Jurkat, Clone E6-1 (cell line): ENCODE measurements around the gene IL17RD.

ENCODE experiments used
- DNase-seq: peaks from one replicate; pipeline ENCODE4 v3.0.0-alpha.2; 2011; ENCODE audit warnings: low read depth, low spot score
- H3K4me3 ChIP-seq: 2 replicates; pipeline ENCODE4 v1.5.1; 2011; ENCODE audit warnings: mild to moderate bottlenecking, low read length, control low read depth, moderate library complexity

IL17RD gene

GRCh38 chr3:57053122-57053521, 112.0 kb downstream of the IL17RD start:
- H3K4me3 ChIP-seq = no peak overlapping the region
- no peak for DNase-seq

GRCh38 chr3:57052662-57053061, 112.5 kb downstream of the IL17RD start:
- H3K4me3 ChIP-seq = no peak overlapping the region
- no peak for DNase-seq

GRCh38 chr3:57048728-57049127, 116.4 kb downstream of the IL17RD start:
- H3K4me3 ChIP-seq = no peak overlapping the region
- DNase-seq = no peak

- DNase-seq = no peak
- no peak overlapping the region for H3K4me3 ChIP-seq
Measured at GRCh38 chr3:57048052-57048671, 117.0 kb downstream of the IL17RD start.

GRCh38 chr3:57046101-57046765, 118.9 kb downstream of the IL17RD start:
- H3K4me3 ChIP-seq = no peak overlapping the region
- no peak for DNase-seq

GRCh38 chr3:57043518-57043917, 121.6 kb downstream of the IL17RD start:
- DNase-seq = no peak
- no peak overlapping the region for H3K4me3 ChIP-seq

GRCh38 chr3:57041674-57042073, 123.5 kb downstream of the IL17RD start:
- no peak overlapping the region for H3K4me3 ChIP-seq
- no peak for DNase-seq
